Right lobe of liver (tissue), 4 donors: ENCODE measurements around the gene RANBP17.

Source experiments
- CTCF ChIP-seq, 4 donors: fragments of 200-600 bp in 3 of 4; fragments of 450-650 bp in 1 of 4; IDR thresholded peaks; one replicate each; pipeline versions ENCODE4 v1.5.1 to v1.8.0; 2016 to 2022; ENCODE audit warnings: antibody characterized with exemption in 4 of 4, mild to moderate bottlenecking in 2 of 4
- POLR2A ChIP-seq: fragments of 450-650 bp; IDR thresholded peaks from one replicate; pipeline ENCODE4 v1.6.1; 2017; ENCODE audit warnings: antibody characterized with exemption, mild to moderate bottlenecking
- donor health status: DM: no; HTN: no; CAD: no.
- donor health status: DM: no; HTN: no; CAD: no.
- donor health status: DM: no; HTN: yes; CAD: no.

- TF ChIP-seq CTCF (IDR thresholded peaks at IDR 0.05), result no peak
- TF ChIP-seq POLR2A, result no peak
Observed at GRCh38 chr5:170885809-170886208, 24.0 kb downstream of the RANBP17 start.
